Fibroblast of villous mesenchyme (primary cell): ENCODE data around the gene SORCS2. TPM values are rescaled to one million over a fixed set of nuclear protein-coding genes. Genes with fewer than 3 reads are reported as not detected.
A peak's percentile ranks its signal among the peaks of the same experiment; 100 is the strongest.

Experiments
- DNase-seq: peaks from one replicate; pipeline ENCODE4 v3.0.0-alpha.2; 2010; ENCODE audit warnings: low read depth
- H3K4me3 ChIP-seq: 2 replicates; pipeline ENCODE4 v1.5.1; 2011; ENCODE audit warnings: low read depth, mild to moderate bottlenecking, low read length
- CTCF ChIP-seq: IDR thresholded peaks from 2 replicates; pipeline ENCODE4 v1.5.1; 2012; ENCODE audit warnings: low read depth, mild to moderate bottlenecking, low read length; ENCODE audit not compliant: insufficient read depth
- total RNA-seq: library from RNA; depleted of rRNA; stranded (reverse); fragments of >200 nt; gene quantifications from 2 replicates; pipeline ENCODE4 v1.2.3, GENCODE V29; 2012

Gene SORCS2
- total RNA-seq, 1 donor = under 0.01 TPM

GRCh38 chr4:7781366-7781765 lies 589.0 kb downstream of the SORCS2 start:
- no peak overlapping the region for H3K4me3 ChIP-seq
- peak; percentile 78 for DNase-seq
- TF ChIP-seq CTCF = no peak

DNA sequence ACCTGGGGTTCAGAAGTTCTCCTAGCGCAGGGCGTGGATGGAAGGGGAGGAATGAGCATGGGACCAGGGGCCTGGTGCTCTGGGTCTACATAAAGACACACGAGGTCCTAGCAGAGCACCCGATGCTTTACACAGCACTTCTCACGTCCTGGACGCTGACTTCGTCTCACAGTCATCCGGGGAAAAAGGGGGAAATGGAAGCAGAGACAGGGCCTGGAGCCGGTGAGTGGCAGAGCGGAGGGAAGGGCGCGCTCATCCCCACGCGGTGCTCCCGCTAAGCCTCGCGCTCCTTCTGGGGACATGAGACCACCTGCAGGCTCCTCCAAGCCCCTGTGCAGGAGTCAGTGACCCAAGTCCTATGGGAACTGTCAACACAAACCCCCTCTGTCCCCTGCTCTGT lies 589.7 kb downstream of the SORCS2 start:
- no peak overlapping the region for H3K4me3 ChIP-seq
- no peak for DNase-seq
- no peak for TF ChIP-seq CTCF

- DNase-seq = no peak
- H3K4me3 ChIP-seq = no peak overlapping the region
- TF ChIP-seq CTCF = no peak
Measured at GRCh38 chr4:7782783-7783182, 590.4 kb downstream of the SORCS2 start.

DNA sequence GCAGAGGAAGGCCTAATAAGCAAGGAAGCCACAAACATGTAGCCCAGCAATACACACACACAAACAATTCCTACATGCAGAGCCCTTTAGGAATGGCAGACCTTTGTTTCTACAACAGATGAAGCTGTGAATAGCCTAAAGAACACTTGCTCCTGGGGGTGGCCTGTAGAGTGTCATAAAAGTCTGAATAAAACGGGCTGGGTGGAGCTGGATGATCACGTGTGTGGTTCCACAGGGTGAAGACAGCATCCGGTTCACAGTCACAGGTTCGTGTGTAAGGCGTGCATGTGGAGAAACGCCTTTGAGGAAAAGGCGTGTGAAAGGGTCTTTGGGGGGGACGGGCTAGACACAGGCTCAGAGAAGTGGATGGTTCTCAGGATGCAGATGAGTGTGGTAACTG lies 591.2 kb downstream of the SORCS2 start:
- H3K4me3 ChIP-seq = no peak overlapping the region
- no peak for DNase-seq
- TF ChIP-seq CTCF = no peak

DNA sequence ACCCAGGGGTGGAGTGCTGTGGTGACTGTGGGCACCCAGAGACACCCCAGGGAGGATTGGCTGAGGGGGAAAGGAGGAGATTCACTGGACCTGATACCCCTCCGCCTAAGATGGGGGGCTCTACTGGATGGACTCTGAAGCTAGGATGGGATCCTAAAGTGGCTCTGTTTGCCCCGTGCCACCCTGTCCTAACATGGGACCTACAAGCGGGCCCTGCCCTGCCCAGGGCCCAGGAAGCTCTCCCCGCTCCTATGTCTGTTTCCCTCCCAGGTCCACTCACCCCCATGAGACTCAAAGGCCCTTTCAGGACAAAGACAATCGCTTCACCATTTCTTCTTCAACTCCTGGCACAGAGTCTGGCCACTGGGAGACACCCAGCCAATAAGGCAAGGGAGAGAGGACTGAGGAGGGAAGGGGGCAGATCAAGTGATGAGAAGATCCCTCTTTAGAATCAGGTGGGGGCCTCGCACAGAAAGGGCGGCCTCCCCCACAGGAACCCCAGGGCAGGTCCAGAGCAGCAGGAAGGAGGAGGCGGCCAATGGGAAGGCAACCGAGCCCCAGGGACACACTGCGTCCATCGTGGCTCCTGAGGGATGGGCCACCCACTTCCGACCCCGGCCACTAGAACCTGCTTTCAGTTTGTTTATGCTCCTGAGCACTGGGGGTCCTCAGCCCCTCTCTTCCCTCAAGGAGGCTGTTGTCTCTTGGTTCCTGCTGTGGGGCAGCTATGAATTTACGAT lies 592.0 kb downstream of the SORCS2 start:
- H3K4me3 ChIP-seq = no peak overlapping the region
- DNase-seq = no peak
- no peak for TF ChIP-seq CTCF

GRCh38 chr4:7785017-7785416 lies 592.7 kb downstream of the SORCS2 start:
- peak; percentile 32 for DNase-seq
- TF ChIP-seq CTCF = no peak
- no peak overlapping the region for H3K4me3 ChIP-seq

DNA sequence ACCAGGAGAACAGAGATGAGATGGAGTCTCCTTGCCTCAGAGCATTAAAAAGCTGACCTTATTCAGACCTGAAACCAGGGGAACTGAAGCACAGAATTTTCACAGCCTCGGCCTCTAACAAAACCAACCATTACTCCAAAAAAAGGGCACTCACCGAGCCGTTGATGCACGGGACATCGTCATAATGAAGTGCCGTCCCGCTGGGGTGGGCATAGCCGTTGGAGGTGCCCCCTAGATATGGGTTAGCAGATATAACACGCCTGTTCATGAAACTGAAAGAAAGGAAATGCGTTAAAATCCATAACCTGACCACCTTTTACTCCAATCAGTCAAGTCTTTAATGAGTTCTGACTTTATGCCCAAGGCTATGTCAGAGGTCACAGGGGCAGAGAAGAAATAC lies 593.7 kb downstream of the SORCS2 start:
- no peak overlapping the region for H3K4me3 ChIP-seq
- DNase-seq = no peak
- TF ChIP-seq CTCF = no peak
